ENCODE measurements around the gene SNX19. TPM values are rescaled to one million over a fixed set of nuclear protein-coding genes. Genes with fewer than 3 reads are reported as not detected.

SNX19 gene
- total RNA-seq, 1 experiment from 2014 or later, result 19.5 TPM

- in situ Hi-C loops (cut with HindIII; ENCODE audit: low sequenced_read_pairs), result no loop called here
- DNase-seq (ENCODE audit: low spot score), result peak; percentile 19
These were observed 86.3 kb downstream of the SNX19 start for GRCh38 chr11:130829920-130830511.

GRCh38 chr11:130828741-130829140 is 87.5 kb downstream of the SNX19 start:
- peak; percentile 7 for DNase-seq (ENCODE audit: low spot score)
- in situ Hi-C loops (cut with HindIII; ENCODE audit: low sequenced_read_pairs), result no loop called here

- in situ Hi-C loops (cut with HindIII; ENCODE audit: low sequenced_read_pairs), result no loop called here
- DNase-seq (ENCODE audit: low spot score), result no peak
These were observed 88.6 kb downstream of the SNX19 start for GRCh38 chr11:130827451-130828377.

GRCh38 chr11:130826572-130826971 is 89.7 kb downstream of the SNX19 start:
- no peak for DNase-seq (ENCODE audit: low spot score)
- in situ Hi-C loops (cut with HindIII; ENCODE audit: low sequenced_read_pairs), result no loop called here

GRCh38 chr11:130825983-130826382 is 90.3 kb downstream of the SNX19 start:
- DNase-seq (ENCODE audit: low spot score), result no peak

GRCh38 chr11:130825561-130825960 is 90.7 kb downstream of the SNX19 start:
- in situ Hi-C loops (cut with HindIII; ENCODE audit: low sequenced_read_pairs), result no loop called here

More at GRCh38 chr11:130825983-130826382, 90.3 kb downstream of the SNX19 start:
- in situ Hi-C loops (cut with HindIII; ENCODE audit: low sequenced_read_pairs), result no loop called here

More at GRCh38 chr11:130825561-130825960, 90.7 kb downstream of the SNX19 start:
- DNase-seq (ENCODE audit: low spot score), result no peak

Measured in G401 (cell line).